Subcutaneous adipose tissue (tissue), 4 donors: Measurements from ENCODE around the gene PDP2. TPM values are rescaled to one million over a fixed set of nuclear protein-coding genes. Genes with fewer than 3 reads are reported as not detected.

Source experiments
- CTCF ChIP-seq: fragments of 450-650 bp; IDR thresholded peaks from one replicate; pipeline ENCODE4 v1.5.1; 2016; ENCODE audit warnings: low read depth, mild to moderate bottlenecking, control low read depth, antibody characterized with exemption, moderate library complexity
- total RNA-seq, 4 donors: library from RNA; depleted of rRNA; stranded (reverse); fragments of >200 nt; gene quantifications; one replicate each; pipeline ENCODE4 v1.1.0, GENCODE V29; 2016

Gene PDP2
- total RNA-seq, 4 donors from 2014 or later: 16.5 to 43.3 (median 31.1) TPM

DNA sequence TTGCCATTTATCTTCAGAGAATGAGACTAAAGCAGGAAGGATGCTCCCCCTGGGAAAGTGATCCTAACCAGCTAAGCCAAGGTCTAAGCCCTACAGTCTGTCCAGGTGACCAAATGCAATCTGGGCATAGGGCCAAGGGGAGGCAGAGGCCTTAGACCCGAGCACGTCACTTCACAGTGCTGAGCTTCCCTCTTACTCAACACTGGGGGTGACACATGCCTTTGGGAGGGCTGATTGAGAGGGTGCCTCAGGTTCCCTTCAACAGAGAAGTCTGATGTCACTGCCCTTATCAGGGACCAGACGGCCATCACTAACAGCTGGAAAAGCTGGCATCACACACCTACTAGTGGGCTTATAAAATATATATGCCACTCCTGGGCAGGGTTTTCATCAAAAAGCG is 49.9 kb downstream of the PDP2 start:
- no peak for TF ChIP-seq CTCF

GRCh38 chr16:66931665-66932064 is 51.4 kb downstream of the PDP2 start:
- TF ChIP-seq CTCF: no peak

GRCh38 chr16:66932076-66932475 is 51.8 kb downstream of the PDP2 start:
- no peak for TF ChIP-seq CTCF

GRCh38 chr16:66933776-66934137 is 53.4 kb downstream of the PDP2 start:
- no peak for TF ChIP-seq CTCF

DNA sequence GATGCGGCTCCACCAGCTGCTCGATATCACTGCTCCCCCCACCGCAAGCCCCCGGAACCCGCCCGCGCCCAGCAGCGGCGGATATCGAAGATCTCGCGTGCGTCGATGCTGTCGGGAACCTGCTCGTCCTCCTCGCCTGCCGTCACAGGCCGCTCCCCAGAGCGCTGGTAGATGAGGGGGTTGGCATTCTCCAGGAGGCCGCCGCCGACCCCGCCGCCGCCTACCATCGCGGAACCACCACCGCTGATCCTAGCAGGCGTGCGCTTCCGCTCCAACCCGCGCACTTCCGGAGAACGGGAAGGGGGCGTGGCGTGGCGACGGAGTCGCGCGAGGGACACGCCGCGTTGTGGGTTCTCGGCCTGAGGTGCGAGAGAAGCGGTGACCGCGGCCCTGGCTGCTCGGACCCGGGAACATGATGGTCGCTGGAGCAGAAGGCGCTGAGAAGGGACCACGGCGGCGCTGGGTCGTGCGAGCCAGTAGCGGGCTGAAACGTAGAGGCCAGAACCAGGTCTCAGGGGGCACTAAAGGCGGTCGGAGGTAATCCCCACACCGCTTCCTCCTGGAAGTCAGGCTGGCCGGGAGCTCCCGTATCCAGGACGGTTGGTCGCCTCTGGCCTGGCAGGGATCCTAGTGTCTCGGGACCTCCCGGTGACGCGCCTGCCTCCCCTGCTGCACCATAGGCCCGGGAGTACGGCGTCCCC is 54.0 kb downstream of the PDP2 start, which contains the start of gene CIAO2B:
Gene CIAO2B, minus strand, starts transcription at position 265 of the 701 bp plus-strand sequence. Its CDS starts 38 bp downstream, at position 227.
- no peak for TF ChIP-seq CTCF

- no peak for TF ChIP-seq CTCF
Observed at GRCh38 chr16:66935314-66936011, 55.1 kb downstream of the PDP2 start, which contains the start of gene CES2. Gene CES2 (plus strand): TSS chr16:66935516. CDS start chr16:66935636, 120 bp downstream.

- no peak for TF ChIP-seq CTCF
Observed at GRCh38 chr16:66936462-66936861, 56.1 kb downstream of the PDP2 start.
